ENCODE results near the gene CXADR. TPM values are rescaled to one million over a fixed set of nuclear protein-coding genes. Genes with fewer than 3 reads are reported as not detected.

CXADR gene
- total RNA-seq, 1 experiment from 2014 or later: 24.7 TPM

DNA sequence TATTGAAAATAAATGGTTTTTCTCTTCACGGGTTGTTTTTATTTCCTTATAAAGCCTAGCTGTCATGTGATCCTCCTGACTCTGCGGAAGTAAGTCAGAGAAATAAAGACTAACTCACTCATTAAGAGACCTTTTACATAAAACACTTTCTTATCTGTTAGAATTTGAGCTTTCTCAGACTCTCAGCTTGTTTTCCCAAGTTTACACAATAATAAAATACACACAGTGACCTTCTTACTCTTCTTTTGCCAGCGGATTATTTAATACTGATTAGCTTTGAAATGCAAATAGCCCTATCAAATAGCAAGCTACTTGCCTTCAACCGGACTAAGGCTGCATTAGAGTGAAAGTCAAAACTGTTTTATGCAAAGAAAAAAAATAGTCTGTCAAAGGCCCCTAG lies 45.5 kb upstream of the CXADR start:
- H3K9me3 ChIP-seq (ENCODE audit: control insufficient read depth, insufficient read depth, low read depth, low read length): no peaks in the 10 kb centered on the region
- DNase-seq (ENCODE audit: low read depth, low spot score) (no peak), ATAC-seq (no peak)
- intact Hi-C loops (cut with micrococcal nuclease; ENCODE audit: unreplicated experiment) (no loop called here), in situ Hi-C loops (cut with HindIII; ENCODE audit: low pct_unique_long_range_greater_than_20kb, low sequenced_read_pairs) (no loop called here)
- H3K27me3 ChIP-seq (ENCODE audit: control insufficient read depth, insufficient read depth, low read length): no peaks in the 10 kb centered on the region
- no peak overlapping the region for H3K4me3 ChIP-seq (ENCODE audit: low read depth in 2 of 2, low read length in 2 of 2)
- no TSS peak for BruUV-seq (replicated peaks)
- H3K36me3 ChIP-seq (ENCODE audit: control insufficient read depth, insufficient read depth, low read length): no peaks in the 10 kb centered on the region
- H3K27ac ChIP-seq (ENCODE audit: low read length): no peak overlapping the region
- TF ChIP-seq POLR2AphosphoS5 (IDR thresholded peaks at IDR 0.05; ENCODE audit: low read depth, low read length) (no peak), TCF7L2 (IDR thresholded peaks at IDR 0.05; ENCODE audit: low read depth, low read length) (no peak)
- ChIA-PET POLR2A (no interaction called here), CTCF (interaction anchor here (0.5 kb wide), 1 partner anchor 38 kb away, joined by 4 read pairs; no protein-coding TSS in a partner anchor)
- no peaks in the 10 kb centered on the region; the same call in 1 of the 2 replicates for H3K4me1 ChIP-seq (ENCODE audit: control insufficient read depth, insufficient read depth, low read length)

DNA sequence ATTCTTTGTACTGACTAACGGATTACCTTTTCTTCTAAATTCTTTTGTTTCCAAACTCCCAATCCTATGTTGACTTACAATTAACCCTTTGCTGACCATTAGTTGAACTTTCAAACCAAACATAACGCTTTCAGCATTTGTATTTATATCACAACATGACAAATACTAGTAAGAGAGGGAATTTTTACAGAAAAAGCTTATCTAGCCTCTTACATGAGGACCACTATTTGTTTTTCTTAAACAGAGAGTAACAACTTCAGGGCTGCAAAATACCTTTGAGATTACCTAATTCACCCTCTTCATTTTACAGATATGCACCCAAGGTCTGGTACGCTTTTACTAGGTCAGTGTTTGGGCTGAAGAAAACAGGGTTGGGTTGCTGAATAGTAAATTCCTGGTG lies 45.0 kb upstream of the CXADR start:
- no peaks in the 10 kb centered on the region for H3K27me3 ChIP-seq (ENCODE audit: control insufficient read depth, insufficient read depth, low read length)
- H3K27ac ChIP-seq (ENCODE audit: low read length): no peak overlapping the region
- DNase-seq (ENCODE audit: low read depth, low spot score) (no peak), ATAC-seq (no peak)
- H3K4me1 ChIP-seq (ENCODE audit: control insufficient read depth, insufficient read depth, low read length): no peaks in the 10 kb centered on the region; the same call in 1 of the 2 replicates
- no peaks in the 10 kb centered on the region for H3K9me3 ChIP-seq (ENCODE audit: control insufficient read depth, insufficient read depth, low read depth, low read length)
- ChIA-PET CTCF (no interaction called here), POLR2A (no interaction called here)
- TF ChIP-seq POLR2AphosphoS5 (IDR thresholded peaks at IDR 0.05; ENCODE audit: low read depth, low read length): no peak
- no peak for TF ChIP-seq REST (IDR thresholded peaks at IDR 0.05; ENCODE audit: insufficient read depth in 1 of 2, low read depth in 2 of 2, low read length in 1 of 2)
- no peak for TF ChIP-seq SIN3A (IDR thresholded peaks at IDR 0.05; ENCODE audit: borderline replicate concordance, insufficient read depth, low read depth, low read length)
- no peak for TF ChIP-seq TCF7L2 (IDR thresholded peaks at IDR 0.05; ENCODE audit: low read depth, low read length)
- no peak for TF ChIP-seq CTCF (IDR thresholded peaks at IDR 0.05)
- no TSS peak for BruUV-seq (replicated peaks)
- H3K36me3 ChIP-seq (ENCODE audit: control insufficient read depth, insufficient read depth, low read length): no peaks in the 10 kb centered on the region
- H3K4me3 ChIP-seq (ENCODE audit: low read depth in 2 of 2, low read length in 2 of 2): no peak overlapping the region
- in situ Hi-C loops (cut with HindIII; ENCODE audit: low pct_unique_long_range_greater_than_20kb, low sequenced_read_pairs) (no loop called here), intact Hi-C loops (cut with micrococcal nuclease; ENCODE audit: unreplicated experiment) (no loop called here)

DNA sequence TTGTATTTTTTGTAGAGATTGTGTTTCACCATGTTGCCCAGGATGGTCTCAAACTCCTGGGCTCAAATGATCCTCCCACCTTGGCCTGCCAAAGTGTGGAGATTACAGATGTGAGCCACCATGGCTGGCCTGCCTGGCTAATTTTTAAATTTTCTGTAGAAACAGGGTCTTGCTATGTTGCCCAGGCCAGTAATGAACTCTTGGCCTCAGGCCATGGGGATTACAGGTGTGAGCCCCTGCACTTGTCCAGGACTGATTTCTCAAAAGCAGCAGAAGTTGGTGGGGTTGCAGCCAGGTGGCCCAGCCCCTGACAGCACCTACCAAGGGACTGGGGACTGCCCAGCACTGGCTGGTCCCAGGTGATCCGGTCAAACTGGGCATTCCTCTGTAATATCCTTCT lies 44.1 kb upstream of the CXADR start:
- Histone ChIP-seq H3K4me3 (ENCODE audit: low read depth in 2 of 2, low read length in 2 of 2) (no peak overlapping the region), H3K4me1 (ENCODE audit: control insufficient read depth, insufficient read depth, low read length) (no peaks in the 10 kb centered on the region; the same call in 1 of the 2 replicates), H3K27me3 (ENCODE audit: control insufficient read depth, insufficient read depth, low read length) (no peaks in the 10 kb centered on the region), H3K36me3 (ENCODE audit: control insufficient read depth, insufficient read depth, low read length) (no peaks in the 10 kb centered on the region), H3K27ac (ENCODE audit: low read length) (no peak overlapping the region), H3K9me3 (ENCODE audit: control insufficient read depth, insufficient read depth, low read depth, low read length) (no peaks in the 10 kb centered on the region)
- no peak for TF ChIP-seq SIN3A (IDR thresholded peaks at IDR 0.05; ENCODE audit: borderline replicate concordance, insufficient read depth, low read depth, low read length)
- TF ChIP-seq TCF7L2 (IDR thresholded peaks at IDR 0.05; ENCODE audit: low read depth, low read length): no peak
- no peak for TF ChIP-seq POLR2AphosphoS5 (IDR thresholded peaks at IDR 0.05; ENCODE audit: low read depth, low read length)
- TF ChIP-seq CTCF (IDR thresholded peaks at IDR 0.05): no peak
- no peak for TF ChIP-seq REST (IDR thresholded peaks at IDR 0.05; ENCODE audit: insufficient read depth in 1 of 2, low read depth in 2 of 2, low read length in 1 of 2)
- POLR2A ChIA-PET: interaction anchor here (0.6 kb wide), 1 partner anchor 1974 kb away, joined by 12 read pairs; no protein-coding TSS in a partner anchor
- DNase-seq (ENCODE audit: low read depth, low spot score) (no peak), ATAC-seq (no peak)
- in situ Hi-C loops (cut with HindIII; ENCODE audit: low pct_unique_long_range_greater_than_20kb, low sequenced_read_pairs) (no loop called here), intact Hi-C loops (cut with micrococcal nuclease; ENCODE audit: unreplicated experiment) (no loop called here)
- no TSS peak for BruUV-seq (replicated peaks)
- CTCF ChIA-PET: no interaction called here
